CD4-positive, alpha-beta T cell (primary cell): ENCODE data around the gene ARHGAP18. TPM values are rescaled to one million over a fixed set of nuclear protein-coding genes. Genes with fewer than 3 reads are reported as not detected.

Source experiments
- ATAC-seq: fragments of 200-7000 bp; cut with Tn5 transposase; one replicate; pipeline ENCODE4 v1.10.0; 2022; ENCODE audit warnings: mild to moderate bottlenecking; ENCODE audit not compliant: poor library complexity
- CTCF ChIA-PET: fragments of 350-600 bp; sonication (Branson Sonifier 250); formaldehyde crosslinking; loops from one replicate; lab custom pipeline; 2021; ENCODE audit warnings: antibody characterized with exemption, inconsistent platforms; lab: Charles Lee
- POLR2A ChIA-PET: fragments of 350-600 bp; sonication (Branson Sonifier 250); formaldehyde crosslinking; loops from one replicate; lab custom pipeline; 2021; ENCODE audit warnings: antibody characterized with exemption, inconsistent platforms; lab: Charles Lee
- DNase-seq, 14 experiments: peaks; one replicate each; pipeline ENCODE4 v3.0.0-alpha.2; 2013 to 2020; ENCODE audit warnings: mixed read lengths in 2 of 14
- H3K27ac ChIP-seq, 2 donors: one replicate each; pipeline versions ENCODE4 v1.5.1 to v1.7.0; 2013; ENCODE audit warnings: low read length in 2 of 2, low read depth in 1 of 2, mild to moderate bottlenecking in 1 of 2
- H3K27me3 ChIP-seq, 2 experiments: 1 replicate in 1 of 2; 2 replicates in 1 of 2; pipeline versions ENCODE4 v1.6.1 to v1.7.0; 2013; ENCODE audit warnings: low read length in 2 of 2, control low read depth in 1 of 2, mild to moderate bottlenecking in 1 of 2, moderate library complexity in 1 of 2; ENCODE audit not compliant: insufficient read depth in 2 of 2, control insufficient read depth in 1 of 2
- H3K36me3 ChIP-seq: one replicate; pipeline ENCODE4 v1.6.1; 2013; ENCODE audit warnings: low read length, control low read depth; ENCODE audit not compliant: insufficient read depth
- H3K4me1 ChIP-seq: one replicate; pipeline ENCODE4 v1.6.1; 2013; ENCODE audit warnings: low read length, control low read depth; ENCODE audit not compliant: insufficient read depth
- H3K4me3 ChIP-seq: one replicate; pipeline ENCODE4 v1.5.1; 2013; ENCODE audit warnings: mild to moderate bottlenecking, low read length, moderate library complexity
- H3K9me3 ChIP-seq, 2 experiments: 1 replicate in 1 of 2; 2 replicates in 1 of 2; pipeline versions ENCODE4 v1.6.1 to v1.7.0; 2013; ENCODE audit warnings: low read length in 2 of 2, mild to moderate bottlenecking in 2 of 2, control low read depth in 1 of 2, moderate library complexity in 1 of 2; ENCODE audit not compliant: control insufficient read depth in 1 of 2, insufficient read depth in 1 of 2
- H3K27ac Mint-ChIP-seq: one replicate; pipeline ENCODE4 v1.8.0; 2020; ENCODE audit warnings: mixed read lengths
- H3K27me3 Mint-ChIP-seq: one replicate; pipeline ENCODE4 v1.8.0; 2021; ENCODE audit warnings: mixed read lengths
- H3K36me3 Mint-ChIP-seq: one replicate; pipeline ENCODE4 v1.8.0; 2021; ENCODE audit warnings: low read depth, mixed read lengths
- H3K4me1 Mint-ChIP-seq: one replicate; pipeline ENCODE4 v1.8.0; 2021; ENCODE audit warnings: low read depth, mixed read lengths
- H3K4me3 Mint-ChIP-seq: one replicate; pipeline ENCODE4 v1.8.0; 2020; ENCODE audit warnings: mild to moderate bottlenecking, mixed read lengths
- H3K9me3 Mint-ChIP-seq: one replicate; pipeline ENCODE4 v1.8.0; 2020; ENCODE audit warnings: mixed read lengths
- intact Hi-C, 2 experiments: fragments of 100-400 bp; cut with DNase I in 1 of 2; cut with micrococcal nuclease in 1 of 2; formaldehyde crosslinking; loops; one replicate each; pipeline versions ENCODE4 v1.15.1 to v1.9.0; 2023 to 2025; cut with DNase I, micrococcal nuclease
- total RNA-seq, 174 experiments: library from RNA in 2 of 174; stranded (reverse) in 2 of 174; gene quantifications; one replicate each; pipeline ENCODE4 v1.2.3 and lab custom pipeline; 2021 to 2026
- TF ChIP-seq, protein P1 (sequence below): fragments of 200-600 bp; IDR thresholded peaks from one replicate; pipeline ENCODE4 v1.8.0; 2022; ENCODE audit warnings: antibody characterized with exemption, mild to moderate bottlenecking

The ARHGAP18 gene
- total RNA-seq, 2 experiments from 2014 or later, result 0.71 to 1.3 TPM

DNA sequence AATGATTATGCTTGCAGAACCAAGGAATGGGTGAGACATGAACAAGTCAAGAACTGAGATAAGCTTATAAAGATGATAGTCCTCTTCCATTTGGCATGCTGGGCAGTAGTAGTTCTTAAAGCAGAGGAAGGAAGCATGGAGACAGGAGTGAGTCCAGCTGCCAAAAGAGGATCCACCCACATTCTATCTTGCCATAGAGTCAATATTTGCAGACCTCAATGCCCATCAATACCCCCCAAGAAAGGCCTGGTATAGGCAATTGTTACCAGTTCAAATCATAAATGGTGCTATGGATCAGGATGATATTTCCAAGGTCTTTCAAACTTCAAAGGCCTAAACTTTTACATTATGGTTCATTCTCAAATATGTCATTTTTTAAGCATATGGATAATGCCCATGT, 4.8 kb downstream of the ARHGAP18 start:
- no peaks in the 10 kb centered on the region for H3K27me3 ChIP-seq
- ChIA-PET CTCF (no interaction called here), POLR2A (interaction anchor here (1.1 kb wide), 1 partner anchor 18 kb away, joined by 5 read pairs; no protein-coding TSS in a partner anchor)
- DNase-seq, result no peak
- Mint-ChIP-seq H3K4me1 (peaks cover 24% of the 10 kb centered on the region), H3K9me3 (no peaks in the 10 kb centered on the region), H3K36me3 (no peaks in the 10 kb centered on the region), H3K4me3 (no peak overlapping the region), H3K27me3 (no peaks in the 10 kb centered on the region), H3K27ac (no peak overlapping the region)
- peaks cover 24% of the 10 kb centered on the region for H3K4me1 ChIP-seq
- TF ChIP-seq, protein P1, sequence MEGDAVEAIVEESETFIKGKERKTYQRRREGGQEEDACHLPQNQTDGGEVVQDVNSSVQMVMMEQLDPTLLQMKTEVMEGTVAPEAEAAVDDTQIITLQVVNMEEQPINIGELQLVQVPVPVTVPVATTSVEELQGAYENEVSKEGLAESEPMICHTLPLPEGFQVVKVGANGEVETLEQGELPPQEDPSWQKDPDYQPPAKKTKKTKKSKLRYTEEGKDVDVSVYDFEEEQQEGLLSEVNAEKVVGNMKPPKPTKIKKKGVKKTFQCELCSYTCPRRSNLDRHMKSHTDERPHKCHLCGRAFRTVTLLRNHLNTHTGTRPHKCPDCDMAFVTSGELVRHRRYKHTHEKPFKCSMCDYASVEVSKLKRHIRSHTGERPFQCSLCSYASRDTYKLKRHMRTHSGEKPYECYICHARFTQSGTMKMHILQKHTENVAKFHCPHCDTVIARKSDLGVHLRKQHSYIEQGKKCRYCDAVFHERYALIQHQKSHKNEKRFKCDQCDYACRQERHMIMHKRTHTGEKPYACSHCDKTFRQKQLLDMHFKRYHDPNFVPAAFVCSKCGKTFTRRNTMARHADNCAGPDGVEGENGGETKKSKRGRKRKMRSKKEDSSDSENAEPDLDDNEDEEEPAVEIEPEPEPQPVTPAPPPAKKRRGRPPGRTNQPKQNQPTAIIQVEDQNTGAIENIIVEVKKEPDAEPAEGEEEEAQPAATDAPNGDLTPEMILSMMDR, result no peak
- H3K27ac ChIP-seq, result no peak overlapping the region
- intact Hi-C loops, result no loop called here
- ATAC-seq, result no peak
- no peak overlapping the region for H3K4me3 ChIP-seq
- H3K36me3 ChIP-seq, result no peaks in the 10 kb centered on the region
- no peaks in the 10 kb centered on the region for H3K9me3 ChIP-seq

DNA sequence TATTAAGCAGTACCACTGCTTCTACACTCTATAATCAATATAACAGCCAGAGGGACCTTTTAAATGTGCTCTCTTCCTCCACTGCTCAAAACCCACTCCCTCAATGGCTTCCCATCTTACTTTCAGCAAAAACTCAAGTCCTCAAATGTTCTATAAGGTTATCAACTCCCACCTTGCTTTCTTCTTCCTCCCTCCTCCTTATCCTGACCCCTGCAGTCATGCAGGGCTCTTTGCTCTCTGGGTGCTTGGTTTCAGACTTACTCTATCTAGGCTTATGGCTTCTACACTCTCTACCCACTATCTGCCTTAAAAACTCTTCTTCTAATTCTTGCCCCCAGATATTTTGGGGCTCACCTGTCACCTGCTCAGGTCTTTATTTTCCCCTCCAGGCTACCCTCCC, 5.3 kb downstream of the ARHGAP18 start:
- no peaks in the 10 kb centered on the region for H3K27me3 Mint-ChIP-seq
- ChIA-PET CTCF (no interaction called here), POLR2A (interaction anchor here (1.1 kb wide), 1 partner anchor 18 kb away, joined by 5 read pairs; no protein-coding TSS in a partner anchor)
- no peaks in the 10 kb centered on the region for H3K9me3 Mint-ChIP-seq
- peaks cover 19% of the 10 kb centered on the region for H3K4me1 ChIP-seq
- ATAC-seq (no peak), DNase-seq (no peak)
- no peak overlapping the region for H3K4me3 ChIP-seq
- H3K27ac ChIP-seq, result no peak overlapping the region
- no peak overlapping the region for H3K4me3 Mint-ChIP-seq
- no peaks in the 10 kb centered on the region for H3K36me3 Mint-ChIP-seq
- no peaks in the 10 kb centered on the region for H3K27me3 ChIP-seq
- TF ChIP-seq, protein P1, result no peak
- H3K9me3 ChIP-seq, result no peaks in the 10 kb centered on the region
- no peak overlapping the region for H3K27ac Mint-ChIP-seq
- intact Hi-C loops, result no loop called here
- peaks cover 21% of the 10 kb centered on the region for H3K4me1 Mint-ChIP-seq
- H3K36me3 ChIP-seq, result no peaks in the 10 kb centered on the region

DNA sequence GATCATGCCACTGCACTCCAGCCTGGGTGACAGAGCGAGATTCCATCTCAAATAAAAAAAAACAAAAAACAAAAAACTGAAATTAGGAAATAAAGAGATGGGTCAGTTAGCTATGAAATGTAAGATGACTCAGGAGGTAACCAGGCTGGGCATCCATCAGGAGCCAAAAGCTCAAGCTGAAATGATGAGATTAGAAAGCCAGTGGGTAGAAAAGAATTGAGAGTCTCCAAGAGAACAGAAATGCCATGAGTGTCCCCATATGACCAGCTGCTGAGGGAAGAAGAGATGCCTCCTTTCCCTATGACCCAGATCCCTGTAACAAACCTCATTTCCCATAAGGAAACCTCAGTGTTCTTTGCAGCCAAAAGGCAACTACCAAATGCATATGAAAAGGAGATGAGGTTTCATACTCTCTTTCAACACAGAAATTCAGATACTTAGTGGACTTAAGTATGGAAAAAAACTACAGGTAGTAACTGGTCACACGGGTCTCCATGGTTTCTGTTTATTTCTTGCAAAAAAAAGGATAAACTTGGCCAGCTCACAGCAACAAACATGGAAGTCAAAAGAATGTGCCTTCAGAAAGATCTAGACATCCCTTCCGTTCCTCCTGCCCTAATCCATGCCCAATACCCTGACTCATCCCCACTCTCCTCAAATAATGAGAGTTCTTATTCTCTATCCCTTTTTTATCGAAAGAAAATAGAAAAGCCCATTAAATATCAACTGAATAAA, 8.1 kb downstream of the ARHGAP18 start:
- Mint-ChIP-seq H3K4me3 (no peak overlapping the region), H3K36me3 (no peaks in the 10 kb centered on the region), H3K4me1 (peaks cover 3% of the 10 kb centered on the region), H3K9me3 (no peaks in the 10 kb centered on the region), H3K27ac (no peak overlapping the region), H3K27me3 (no peaks in the 10 kb centered on the region)
- ATAC-seq (no peak), DNase-seq (no peak)
- no peaks in the 10 kb centered on the region for H3K4me1 ChIP-seq
- TF ChIP-seq, protein P1, result no peak
- CTCF ChIA-PET, result interaction anchor here (0.8 kb wide), 1 partner anchor 23 kb away, joined by 3 read pairs; no protein-coding TSS in a partner anchor
- H3K9me3 ChIP-seq, result no peaks in the 10 kb centered on the region
- no peaks in the 10 kb centered on the region for H3K27me3 ChIP-seq
- intact Hi-C loops, result no loop called here
- H3K4me3 ChIP-seq, result no peak overlapping the region
- no peak overlapping the region for H3K27ac ChIP-seq
- H3K36me3 ChIP-seq, result no peaks in the 10 kb centered on the region
- POLR2A ChIA-PET, result interaction anchor here (0.6 kb wide), 1 partner anchor 446 kb away, joined by 3 read pairs; no protein-coding TSS in a partner anchor
